Measurements from ENCODE around the gene HPGDS. TPM values are rescaled to one million over a fixed set of nuclear protein-coding genes. Genes with fewer than 3 reads are reported as not detected.

Gene HPGDS
- total and polyA plus RNA-seq, 2 experiments from 2014 or later: not detected

DNA sequence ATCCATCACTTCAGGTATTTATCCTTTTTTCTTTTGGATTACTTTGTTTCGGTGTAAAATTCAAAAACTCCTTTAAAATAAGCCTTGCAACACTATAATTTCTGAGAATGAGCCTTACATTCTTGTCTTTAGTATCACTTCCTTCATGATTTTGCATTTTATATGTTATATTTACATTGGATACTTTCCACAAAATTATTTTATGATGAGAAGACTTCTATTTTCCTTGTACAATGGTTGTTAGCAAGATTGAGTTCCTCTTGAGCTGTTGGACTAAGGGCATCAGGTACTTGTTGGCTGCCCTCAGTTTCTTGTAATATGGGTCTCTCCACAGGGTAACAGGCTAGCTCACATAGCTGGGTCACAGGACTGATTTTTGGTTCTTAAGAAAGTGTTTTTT, 22.7 kb upstream of the HPGDS start:
- Mint-ChIP-seq H3K36me3 (ENCODE audit: low read depth) (no peaks in the 10 kb centered on the region), H3K27me3 (ENCODE audit: insufficient read depth, low read depth, poor library complexity) (no peaks in the 10 kb centered on the region), H3K27ac (no peak overlapping the region), H3K9me3 (peaks cover 2% of the 10 kb centered on the region; the same call in 1 of the 3 replicates), H3K4me1 (0 out of 3 replicates have a peak, but pooled peaks cover 2% of the 10 kb centered on the region), H3K4me3 (no peak overlapping the region)
- Histone ChIP-seq H3K4me1 (ENCODE audit: insufficient read depth) (no peaks in the 10 kb centered on the region), H3K27ac (ENCODE audit: low read depth) (no peak overlapping the region), H2AFZ (no peak overlapping the region), H3K4me3 (no peak overlapping the region), H3K4me2 (no peak overlapping the region), H3F3A (replicated peaks; ENCODE audit: low read depth) (no peaks in the 10 kb centered on the region), H3K36me3 (ENCODE audit: insufficient read depth) (no peaks in the 10 kb centered on the region), H4K20me1 (replicated peaks; ENCODE audit: insufficient read depth) (no peaks in the 10 kb centered on the region), H3K9me2 (ENCODE audit: insufficient read depth) (no peaks in the 10 kb centered on the region; the same call in 1 of the 2 replicates), H3K79me2 (replicated peaks; ENCODE audit: insufficient read depth) (no peaks in the 10 kb centered on the region), H3K27me3 (ENCODE audit: insufficient read depth) (no peaks in the 10 kb centered on the region)
- DNase-seq (ENCODE audit: low spot score) (no peak), ATAC-seq (no peak)
- TF ChIP-seq POLR2AphosphoS5 (IDR thresholded peaks at IDR 0.05; ENCODE audit: low read depth) (no peak), EZH2 (IDR thresholded peaks at IDR 0.05; ENCODE audit: low read depth, unreplicated experiment) (no peak), EZH2phosphoT487 (IDR thresholded peaks at IDR 0.05; ENCODE audit: unreplicated experiment) (no peak), JUNB (IDR thresholded peaks at IDR 0.05; ENCODE audit: unreplicated experiment) (no peak), ZNF114 (CRISPR knock-in tag; IDR thresholded peaks at IDR 0.05) (no peak), ZNF331 (CRISPR knock-in tag; IDR thresholded peaks at IDR 0.05; ENCODE audit: low read depth) (no peak), STAT1 (IDR thresholded peaks at IDR 0.05; ENCODE audit: unreplicated experiment) (no peak), CREB1 (CRISPR knock-in tag; IDR thresholded peaks at IDR 0.05; ENCODE audit: low read depth) (no peak), NANOG (IDR thresholded peaks at IDR 0.05; ENCODE audit: borderline replicate concordance) (no peak)
- TF ChIP-seq, protein P1, sequence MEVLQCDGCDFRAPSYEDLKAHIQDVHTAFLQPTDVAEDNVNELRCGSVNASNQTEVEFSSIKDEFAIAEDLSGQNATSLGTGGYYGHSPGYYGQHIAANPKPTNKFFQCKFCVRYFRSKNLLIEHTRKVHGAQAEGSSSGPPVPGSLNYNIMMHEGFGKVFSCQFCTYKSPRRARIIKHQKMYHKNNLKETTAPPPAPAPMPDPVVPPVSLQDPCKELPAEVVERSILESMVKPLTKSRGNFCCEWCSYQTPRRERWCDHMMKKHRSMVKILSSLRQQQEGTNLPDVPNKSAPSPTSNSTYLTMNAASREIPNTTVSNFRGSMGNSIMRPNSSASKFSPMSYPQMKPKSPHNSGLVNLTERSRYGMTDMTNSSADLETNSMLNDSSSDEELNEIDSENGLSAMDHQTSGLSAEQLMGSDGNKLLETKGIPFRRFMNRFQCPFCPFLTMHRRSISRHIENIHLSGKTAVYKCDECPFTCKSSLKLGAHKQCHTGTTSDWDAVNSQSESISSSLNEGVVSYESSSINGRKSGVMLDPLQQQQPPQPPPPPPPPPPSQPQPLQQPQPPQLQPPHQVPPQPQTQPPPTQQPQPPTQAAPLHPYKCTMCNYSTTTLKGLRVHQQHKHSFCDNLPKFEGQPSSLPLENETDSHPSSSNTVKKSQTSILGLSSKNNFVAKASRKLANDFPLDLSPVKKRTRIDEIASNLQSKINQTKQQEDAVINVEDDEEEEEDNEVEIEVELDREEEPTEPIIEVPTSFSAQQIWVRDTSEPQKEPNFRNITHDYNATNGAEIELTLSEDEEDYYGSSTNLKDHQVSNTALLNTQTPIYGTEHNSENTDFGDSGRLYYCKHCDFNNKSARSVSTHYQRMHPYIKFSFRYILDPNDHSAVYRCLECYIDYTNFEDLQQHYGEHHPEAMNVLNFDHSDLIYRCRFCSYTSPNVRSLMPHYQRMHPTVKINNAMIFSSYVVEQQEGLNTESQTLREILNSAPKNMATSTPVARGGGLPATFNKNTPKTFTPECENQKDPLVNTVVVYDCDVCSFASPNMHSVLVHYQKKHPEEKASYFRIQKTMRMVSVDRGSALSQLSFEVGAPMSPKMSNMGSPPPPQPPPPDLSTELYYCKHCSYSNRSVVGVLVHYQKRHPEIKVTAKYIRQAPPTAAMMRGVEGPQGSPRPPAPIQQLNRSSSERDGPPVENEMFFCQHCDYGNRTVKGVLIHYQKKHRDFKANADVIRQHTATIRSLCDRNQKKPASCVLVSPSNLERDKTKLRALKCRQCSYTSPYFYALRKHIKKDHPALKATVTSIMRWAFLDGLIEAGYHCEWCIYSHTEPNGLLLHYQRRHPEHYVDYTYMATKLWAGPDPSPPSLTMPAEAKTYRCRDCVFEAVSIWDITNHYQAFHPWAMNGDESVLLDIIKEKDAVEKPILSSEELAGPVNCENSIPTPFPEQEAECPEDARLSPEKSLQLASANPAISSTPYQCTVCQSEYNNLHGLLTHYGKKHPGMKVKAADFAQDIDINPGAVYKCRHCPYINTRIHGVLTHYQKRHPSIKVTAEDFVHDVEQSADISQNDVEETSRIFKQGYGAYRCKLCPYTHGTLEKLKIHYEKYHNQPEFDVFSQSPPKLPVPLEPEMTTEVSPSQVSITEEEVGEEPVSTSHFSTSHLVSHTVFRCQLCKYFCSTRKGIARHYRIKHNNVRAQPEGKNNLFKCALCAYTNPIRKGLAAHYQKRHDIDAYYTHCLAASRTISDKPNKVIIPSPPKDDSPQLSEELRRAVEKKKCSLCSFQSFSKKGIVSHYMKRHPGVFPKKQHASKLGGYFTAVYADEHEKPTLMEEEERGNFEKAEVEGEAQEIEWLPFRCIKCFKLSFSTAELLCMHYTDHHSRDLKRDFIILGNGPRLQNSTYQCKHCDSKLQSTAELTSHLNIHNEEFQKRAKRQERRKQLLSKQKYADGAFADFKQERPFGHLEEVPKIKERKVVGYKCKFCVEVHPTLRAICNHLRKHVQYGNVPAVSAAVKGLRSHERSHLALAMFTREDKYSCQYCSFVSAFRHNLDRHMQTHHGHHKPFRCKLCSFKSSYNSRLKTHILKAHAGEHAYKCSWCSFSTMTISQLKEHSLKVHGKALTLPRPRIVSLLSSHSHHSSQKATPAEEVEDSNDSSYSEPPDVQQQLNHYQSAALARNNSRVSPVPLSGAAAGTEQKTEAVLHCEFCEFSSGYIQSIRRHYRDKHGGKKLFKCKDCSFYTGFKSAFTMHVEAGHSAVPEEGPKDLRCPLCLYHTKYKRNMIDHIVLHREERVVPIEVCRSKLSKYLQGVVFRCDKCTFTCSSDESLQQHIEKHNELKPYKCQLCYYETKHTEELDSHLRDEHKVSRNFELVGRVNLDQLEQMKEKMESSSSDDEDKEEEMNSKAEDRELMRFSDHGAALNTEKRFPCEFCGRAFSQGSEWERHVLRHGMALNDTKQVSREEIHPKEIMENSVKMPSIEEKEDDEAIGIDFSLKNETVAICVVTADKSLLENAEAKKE (CRISPR knock-in tag; IDR thresholded peaks at IDR 0.05): no peak
- TF ChIP-seq, protein P2, sequence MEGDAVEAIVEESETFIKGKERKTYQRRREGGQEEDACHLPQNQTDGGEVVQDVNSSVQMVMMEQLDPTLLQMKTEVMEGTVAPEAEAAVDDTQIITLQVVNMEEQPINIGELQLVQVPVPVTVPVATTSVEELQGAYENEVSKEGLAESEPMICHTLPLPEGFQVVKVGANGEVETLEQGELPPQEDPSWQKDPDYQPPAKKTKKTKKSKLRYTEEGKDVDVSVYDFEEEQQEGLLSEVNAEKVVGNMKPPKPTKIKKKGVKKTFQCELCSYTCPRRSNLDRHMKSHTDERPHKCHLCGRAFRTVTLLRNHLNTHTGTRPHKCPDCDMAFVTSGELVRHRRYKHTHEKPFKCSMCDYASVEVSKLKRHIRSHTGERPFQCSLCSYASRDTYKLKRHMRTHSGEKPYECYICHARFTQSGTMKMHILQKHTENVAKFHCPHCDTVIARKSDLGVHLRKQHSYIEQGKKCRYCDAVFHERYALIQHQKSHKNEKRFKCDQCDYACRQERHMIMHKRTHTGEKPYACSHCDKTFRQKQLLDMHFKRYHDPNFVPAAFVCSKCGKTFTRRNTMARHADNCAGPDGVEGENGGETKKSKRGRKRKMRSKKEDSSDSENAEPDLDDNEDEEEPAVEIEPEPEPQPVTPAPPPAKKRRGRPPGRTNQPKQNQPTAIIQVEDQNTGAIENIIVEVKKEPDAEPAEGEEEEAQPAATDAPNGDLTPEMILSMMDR (conservative IDR thresholded peaks at IDR 0.05; ENCODE audit: low read depth in 2 of 2): no peak
- TF ChIP-seq, protein P3, sequence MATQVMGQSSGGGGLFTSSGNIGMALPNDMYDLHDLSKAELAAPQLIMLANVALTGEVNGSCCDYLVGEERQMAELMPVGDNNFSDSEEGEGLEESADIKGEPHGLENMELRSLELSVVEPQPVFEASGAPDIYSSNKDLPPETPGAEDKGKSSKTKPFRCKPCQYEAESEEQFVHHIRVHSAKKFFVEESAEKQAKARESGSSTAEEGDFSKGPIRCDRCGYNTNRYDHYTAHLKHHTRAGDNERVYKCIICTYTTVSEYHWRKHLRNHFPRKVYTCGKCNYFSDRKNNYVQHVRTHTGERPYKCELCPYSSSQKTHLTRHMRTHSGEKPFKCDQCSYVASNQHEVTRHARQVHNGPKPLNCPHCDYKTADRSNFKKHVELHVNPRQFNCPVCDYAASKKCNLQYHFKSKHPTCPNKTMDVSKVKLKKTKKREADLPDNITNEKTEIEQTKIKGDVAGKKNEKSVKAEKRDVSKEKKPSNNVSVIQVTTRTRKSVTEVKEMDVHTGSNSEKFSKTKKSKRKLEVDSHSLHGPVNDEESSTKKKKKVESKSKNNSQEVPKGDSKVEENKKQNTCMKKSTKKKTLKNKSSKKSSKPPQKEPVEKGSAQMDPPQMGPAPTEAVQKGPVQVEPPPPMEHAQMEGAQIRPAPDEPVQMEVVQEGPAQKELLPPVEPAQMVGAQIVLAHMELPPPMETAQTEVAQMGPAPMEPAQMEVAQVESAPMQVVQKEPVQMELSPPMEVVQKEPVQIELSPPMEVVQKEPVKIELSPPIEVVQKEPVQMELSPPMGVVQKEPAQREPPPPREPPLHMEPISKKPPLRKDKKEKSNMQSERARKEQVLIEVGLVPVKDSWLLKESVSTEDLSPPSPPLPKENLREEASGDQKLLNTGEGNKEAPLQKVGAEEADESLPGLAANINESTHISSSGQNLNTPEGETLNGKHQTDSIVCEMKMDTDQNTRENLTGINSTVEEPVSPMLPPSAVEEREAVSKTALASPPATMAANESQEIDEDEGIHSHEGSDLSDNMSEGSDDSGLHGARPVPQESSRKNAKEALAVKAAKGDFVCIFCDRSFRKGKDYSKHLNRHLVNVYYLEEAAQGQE (IDR thresholded peaks at IDR 0.05; ENCODE audit: unreplicated experiment): no peak
- TF ChIP-seq, protein P4, sequence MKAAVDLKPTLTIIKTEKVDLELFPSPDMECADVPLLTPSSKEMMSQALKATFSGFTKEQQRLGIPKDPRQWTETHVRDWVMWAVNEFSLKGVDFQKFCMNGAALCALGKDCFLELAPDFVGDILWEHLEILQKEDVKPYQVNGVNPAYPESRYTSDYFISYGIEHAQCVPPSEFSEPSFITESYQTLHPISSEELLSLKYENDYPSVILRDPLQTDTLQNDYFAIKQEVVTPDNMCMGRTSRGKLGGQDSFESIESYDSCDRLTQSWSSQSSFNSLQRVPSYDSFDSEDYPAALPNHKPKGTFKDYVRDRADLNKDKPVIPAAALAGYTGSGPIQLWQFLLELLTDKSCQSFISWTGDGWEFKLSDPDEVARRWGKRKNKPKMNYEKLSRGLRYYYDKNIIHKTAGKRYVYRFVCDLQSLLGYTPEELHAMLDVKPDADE (IDR thresholded peaks at IDR 0.05): no peak

Data from GM23338 (cell line).